HG02852 (cell line): Measurements from ENCODE around the gene NDE1.

ENCODE experiments used
- ATAC-seq: cut with Tn5 transposase; IDR thresholded peaks from one replicate; pipeline ENCODE4 v1.9.1; 2021; ENCODE audit warnings: mild to moderate bottlenecking, moderate library complexity; ENCODE audit not compliant: unreplicated experiment

The NDE1 gene

GRCh38 chr16:15765116-15765515 is 115.1 kb downstream of the NDE1 start:
- no peak for ATAC-seq

GRCh38 chr16:15765880-15766279 is 115.8 kb downstream of the NDE1 start:
- no peak for ATAC-seq

DNA sequence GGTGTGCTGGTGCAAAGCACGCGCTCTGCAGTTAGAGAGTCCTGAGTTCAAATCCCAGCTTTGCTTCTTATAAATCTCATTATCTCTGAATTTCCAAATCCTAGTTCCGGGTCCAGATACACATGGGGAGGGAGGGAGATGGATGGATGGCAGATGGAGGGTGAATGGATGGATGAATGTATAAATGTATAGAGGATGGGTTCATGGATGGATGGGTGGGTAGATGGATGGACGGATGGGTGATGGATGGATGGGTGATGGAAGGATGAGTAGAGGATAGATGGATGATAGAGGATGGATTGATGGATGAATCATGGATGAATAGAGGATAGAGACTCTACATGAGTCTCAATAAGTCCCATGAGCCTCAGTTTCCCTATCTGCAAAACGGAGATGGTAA is 116.9 kb downstream of the NDE1 start:
- no peak for ATAC-seq

DNA sequence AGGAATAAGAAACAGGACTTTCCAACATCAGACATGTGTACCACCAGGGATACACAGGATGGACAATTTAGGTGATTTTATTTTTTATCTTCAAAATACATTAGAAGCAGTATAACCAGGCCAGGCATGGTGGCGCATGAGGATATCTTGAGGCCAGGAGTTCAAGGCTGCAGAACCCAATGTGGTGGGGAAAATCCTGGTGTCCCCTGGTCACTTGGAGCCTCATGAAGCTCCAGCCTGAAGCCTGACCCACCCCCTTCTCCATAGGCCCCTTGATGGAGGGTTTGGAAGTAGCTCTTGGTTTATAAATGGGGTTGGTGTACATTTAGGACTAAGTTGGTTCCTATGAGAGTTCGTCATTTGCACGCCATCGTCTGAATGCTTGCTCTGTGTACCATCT is 118.2 kb downstream of the NDE1 start:
- ATAC-seq, result no peak

- ATAC-seq, result no peak
Observed at GRCh38 chr16:15769239-15769638, 119.2 kb downstream of the NDE1 start.

GRCh38 chr16:15770107-15770506 is 120.1 kb downstream of the NDE1 start:
- no peak for ATAC-seq

- no peak for ATAC-seq
Observed at GRCh38 chr16:15770512-15770911, 120.5 kb downstream of the NDE1 start.

GRCh38 chr16:15771694-15772093 is 121.6 kb downstream of the NDE1 start:
- ATAC-seq, result no peak

GRCh38 chr16:15772579-15773293 is 122.7 kb downstream of the NDE1 start:
- no peak for ATAC-seq

- no peak for ATAC-seq
Observed at GRCh38 chr16:15773968-15774367, 123.9 kb downstream of the NDE1 start.

GRCh38 chr16:15775209-15775608 is 125.2 kb downstream of the NDE1 start:
- no peak for ATAC-seq

DNA sequence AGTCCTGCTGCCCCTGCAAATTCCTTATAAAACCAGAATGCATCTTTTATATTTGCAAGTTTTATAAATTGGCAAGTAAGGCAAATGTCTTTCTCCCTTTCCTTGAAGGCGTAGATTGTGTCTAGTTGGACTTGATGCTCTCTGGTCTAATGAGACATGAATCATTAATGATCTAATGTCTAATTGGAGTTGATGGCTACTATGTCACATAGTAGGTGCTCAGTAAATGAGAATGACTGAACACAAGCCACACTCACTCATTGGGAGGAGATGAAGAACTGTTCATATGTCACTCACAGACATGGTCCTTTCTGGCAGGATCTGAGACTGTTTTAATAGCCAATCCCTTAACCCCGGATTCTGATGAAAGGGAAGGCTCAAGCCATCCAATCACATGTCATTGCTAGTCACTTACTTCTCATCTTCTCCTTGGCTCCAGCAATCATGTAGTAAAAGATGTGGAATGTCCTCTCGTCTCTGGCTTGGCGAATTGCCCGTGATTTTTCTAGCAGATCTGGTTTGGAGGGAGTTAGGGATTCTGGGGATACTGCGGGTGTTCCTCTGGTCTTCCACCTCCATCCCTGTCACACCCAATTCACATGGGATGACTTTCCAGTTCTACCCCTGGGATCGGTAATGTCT is 125.7 kb downstream of the NDE1 start:
- ATAC-seq, result no peak
